Sigmoid colon (tissue), 7 donors: Measurements from ENCODE around the gene SLC25A15. TPM values are rescaled to one million over a fixed set of nuclear protein-coding genes. Genes with fewer than 3 reads are reported as not detected.

ENCODE experiments used
- DNase-seq: peaks from one replicate; pipeline ENCODE4 v3.0.0-alpha.2; 2019
- H3K27ac ChIP-seq, 4 donors: fragments of 200-600 bp; sonication (generic); one replicate each; pipeline ENCODE4 v1.5.1; 2016 to 2019; ENCODE audit warnings: mild to moderate bottlenecking in 1 of 4
- H3K27me3 ChIP-seq, 3 donors: fragments of 200-600 bp; sonication (generic); one replicate each; pipeline ENCODE4 v1.5.1; 2019; ENCODE audit warnings: mild to moderate bottlenecking in 1 of 3
- H3K36me3 ChIP-seq, 4 donors: fragments of 200-600 bp; sonication (generic); one replicate each; pipeline ENCODE4 v1.5.1; 2016 to 2019
- H3K4me1 ChIP-seq, 4 donors: fragments of 200-600 bp; sonication (generic); one replicate each; pipeline ENCODE4 v1.5.1; 2017 to 2019
- H3K4me3 ChIP-seq, 4 donors: fragments of 200-600 bp; sonication (generic); one replicate each; pipeline ENCODE4 v1.5.1; 2017 to 2019; ENCODE audit warnings: mild to moderate bottlenecking in 2 of 4, moderate library complexity in 1 of 4
- H3K9me3 ChIP-seq, 4 donors: fragments of 200-600 bp in 3 of 4; sonication (generic) in 3 of 4; one replicate each; pipeline versions ENCODE4 v1.5.1 to v1.6.1; 2013 to 2019
- EP300 ChIP-seq, 4 donors: sonication (generic); formaldehyde crosslinking; IDR thresholded peaks; one replicate each; pipeline ENCODE4 v1.6.1; 2017; ENCODE audit warnings: antibody characterized with exemption in 4 of 4
- POLR2A ChIP-seq, 2 donors: fragments of 450-650 bp; IDR thresholded peaks; one replicate each; pipeline ENCODE4 v1.6.1; 2016; ENCODE audit warnings: antibody characterized with exemption in 2 of 2, mild to moderate bottlenecking in 2 of 2, moderate library complexity in 2 of 2
- POLR2AphosphoS5 ChIP-seq, 4 donors: sonication (generic); formaldehyde crosslinking; IDR thresholded peaks; one replicate each; pipeline ENCODE4 v1.6.1; 2017; ENCODE audit warnings: antibody characterized with exemption in 4 of 4
- WGBS, 2 donors: extraction: QIAGEN DNeasy Blood & Tissue Kit; methylation state at CpG; one replicate each; pipeline ENCODE4 v1.1.7; 2013; 5-methylcytosine and 5-hydroxymethylcytosine counted together
- intact Hi-C: fragments of 100-400 bp; cut with DNase I; formaldehyde crosslinking; loops from one replicate; pipeline ENCODE4 v1.15.1; 2023
- polyA plus RNA-seq, 3 donors: library from polyadenylated mRNA; stranded (reverse); fragments of 200-250 nt; gene quantifications; one replicate each; pipeline ENCODE4 v1.2.3, GENCODE V29; 2013
- total RNA-seq, 4 donors: library from RNA; depleted of rRNA; stranded (reverse); fragments of >200 nt; gene quantifications; one replicate each; pipeline ENCODE4 v1.1.0, GENCODE V29; 2016
- TF ChIP-seq, protein P1 (sequence below), 4 experiments: fragments of 450-650 bp in 3 of 4; fragments of 200-600 bp in 1 of 4; IDR thresholded peaks; one replicate each; pipeline ENCODE4 v1.5.1; 2016 to 2019; ENCODE audit warnings: antibody characterized with exemption in 4 of 4, mild to moderate bottlenecking in 3 of 4, moderate library complexity in 2 of 4
- donor health status: healthy with polysubstance abuse.
- donor health status: Bipolar disorder and iron deficiency.
- donor health status: healthy.

SLC25A15 gene
- total and polyA plus RNA-seq, 7 donors: 0.55 to 6.5 (median 3.6) TPM

DNA sequence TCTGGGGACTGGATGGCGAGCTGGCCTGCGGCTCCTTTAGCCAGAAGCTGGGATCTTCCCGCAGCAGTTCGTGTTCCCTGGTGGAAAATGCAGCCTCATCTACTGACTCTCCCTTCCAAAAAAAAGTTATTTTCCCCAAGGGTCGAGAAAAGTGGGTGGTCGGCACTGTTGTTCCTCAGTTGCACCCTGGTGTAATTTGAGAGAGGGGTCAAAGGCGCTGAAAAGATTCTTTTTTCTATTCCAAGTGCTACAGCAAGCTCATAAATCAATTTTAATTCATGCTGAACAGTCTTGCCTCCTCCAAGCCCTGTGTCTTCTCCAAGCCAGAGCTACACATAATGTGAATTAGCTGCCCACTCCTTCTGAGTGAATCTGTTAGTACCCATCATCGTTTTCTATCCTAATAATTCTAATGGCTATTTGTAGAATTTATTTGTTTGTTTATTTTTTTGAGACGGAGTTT, 774 bp downstream of the SLC25A15 start:
- intact Hi-C loops: no loop called here
- peaks cover 0 to 12% (median 0%) of the 10 kb centered on the region in 4 donors for H3K36me3 ChIP-seq
- 11 to 31% methylated on average over 9 of the region's 9 CpGs for WGBS, 2 donors

DNA sequence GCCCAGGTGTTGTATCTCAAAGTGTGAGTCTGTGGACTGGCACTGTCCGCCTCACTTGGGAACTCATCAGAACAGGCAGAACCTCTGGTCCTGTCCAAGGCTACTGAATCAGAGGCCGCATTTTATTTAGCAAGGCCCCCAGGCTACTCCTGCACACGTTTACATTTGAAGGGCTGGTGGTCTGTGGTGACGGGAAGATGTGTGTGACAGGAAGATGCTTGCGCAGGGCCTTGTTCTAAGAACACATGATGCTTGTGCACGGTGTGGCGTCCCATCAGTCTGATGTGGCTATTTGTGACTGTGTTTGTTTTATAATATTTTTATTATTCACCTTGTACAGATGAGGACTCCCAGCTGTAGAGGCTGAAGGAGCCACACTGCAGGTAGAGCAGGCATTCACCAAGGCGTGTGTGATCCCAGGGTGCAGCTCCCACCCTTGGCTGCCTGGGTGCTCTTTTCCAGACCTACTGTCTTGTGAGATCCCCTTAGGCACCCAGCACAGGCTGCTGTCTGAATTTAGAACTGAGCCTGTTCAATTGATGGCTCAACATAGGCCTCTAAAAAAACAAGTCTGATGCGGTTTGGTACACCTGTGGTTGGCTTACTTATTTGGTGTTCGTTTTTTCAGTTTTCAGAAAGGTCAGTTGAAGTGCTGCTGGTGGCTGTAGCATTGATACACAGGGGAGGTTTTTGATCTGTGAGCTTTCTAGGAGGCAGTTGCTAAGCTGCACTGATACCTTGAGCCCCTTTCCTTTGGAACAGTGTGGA, 3.1 kb downstream of the SLC25A15 start:
- TF ChIP-seq EP300 (IDR thresholded peaks at IDR 0.05) (no peak), POLR2A (IDR thresholded peaks at IDR 0.05) (no peak)
- TF ChIP-seq, protein P1, sequence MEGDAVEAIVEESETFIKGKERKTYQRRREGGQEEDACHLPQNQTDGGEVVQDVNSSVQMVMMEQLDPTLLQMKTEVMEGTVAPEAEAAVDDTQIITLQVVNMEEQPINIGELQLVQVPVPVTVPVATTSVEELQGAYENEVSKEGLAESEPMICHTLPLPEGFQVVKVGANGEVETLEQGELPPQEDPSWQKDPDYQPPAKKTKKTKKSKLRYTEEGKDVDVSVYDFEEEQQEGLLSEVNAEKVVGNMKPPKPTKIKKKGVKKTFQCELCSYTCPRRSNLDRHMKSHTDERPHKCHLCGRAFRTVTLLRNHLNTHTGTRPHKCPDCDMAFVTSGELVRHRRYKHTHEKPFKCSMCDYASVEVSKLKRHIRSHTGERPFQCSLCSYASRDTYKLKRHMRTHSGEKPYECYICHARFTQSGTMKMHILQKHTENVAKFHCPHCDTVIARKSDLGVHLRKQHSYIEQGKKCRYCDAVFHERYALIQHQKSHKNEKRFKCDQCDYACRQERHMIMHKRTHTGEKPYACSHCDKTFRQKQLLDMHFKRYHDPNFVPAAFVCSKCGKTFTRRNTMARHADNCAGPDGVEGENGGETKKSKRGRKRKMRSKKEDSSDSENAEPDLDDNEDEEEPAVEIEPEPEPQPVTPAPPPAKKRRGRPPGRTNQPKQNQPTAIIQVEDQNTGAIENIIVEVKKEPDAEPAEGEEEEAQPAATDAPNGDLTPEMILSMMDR (IDR thresholded peaks at IDR 0.05): no peak
- H3K9me3 ChIP-seq: no peaks in the 10 kb centered on the region
- 88 to 90% methylated on average over 10 of the region's 10 CpGs for WGBS, 2 donors
- intact Hi-C loops: no loop called here
- no peaks in the 10 kb centered on the region for H3K27me3 ChIP-seq
- peaks cover 0 to 15% (median 0%) of the 10 kb centered on the region in 4 donors for H3K36me3 ChIP-seq
- H3K4me1 ChIP-seq: peaks cover 0 to 9% (median 7%) of the 10 kb centered on the region in 4 donors
- no peak overlapping the region for H3K4me3 ChIP-seq
- H3K27ac ChIP-seq: no peak overlapping the region
- no peak for DNase-seq

More for the DNA sequence above, 774 bp downstream of the SLC25A15 start:
- Histone ChIP-seq H3K4me3 (peak overlapping the region; percentile 46 to 73 (median 70)), H3K27ac (peak overlapping the region; percentile 78 to 83 (median 80)), H3K27me3 (no peaks in the 10 kb centered on the region), H3K4me1 (peaks cover 0 to 9% (median 7%) of the 10 kb centered on the region in 4 donors), H3K9me3 (no peaks in the 10 kb centered on the region)
- TF ChIP-seq, protein P1 (IDR thresholded peaks at IDR 0.05): no peak
- TF ChIP-seq EP300 (IDR thresholded peaks at IDR 0.05): no peak
- TF ChIP-seq POLR2A (IDR thresholded peaks at IDR 0.05): no peak
- TF ChIP-seq POLR2AphosphoS5 (IDR thresholded peaks at IDR 0.05): no peak
- no peak for DNase-seq

DNA sequence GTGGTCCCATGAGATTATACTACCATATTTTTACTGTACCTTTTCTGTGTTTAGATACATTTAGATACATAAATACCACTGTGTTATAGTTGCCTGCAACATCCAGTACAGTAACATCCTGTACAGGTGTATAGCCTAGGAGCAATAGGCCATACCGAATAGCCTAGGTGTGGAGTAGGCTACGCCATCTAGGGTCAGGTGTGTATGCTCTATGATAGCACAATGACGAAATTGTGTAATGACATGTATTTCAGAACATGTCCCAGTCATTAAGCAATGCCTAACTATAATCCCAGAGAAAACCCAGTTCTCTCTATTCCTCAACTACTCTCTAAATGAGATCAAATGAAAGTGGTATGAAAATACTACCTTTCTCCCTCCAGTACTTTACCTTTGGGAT, 3.9 kb downstream of the SLC25A15 start:
- H3K4me3 ChIP-seq: no peak overlapping the region
- WGBS, 2 donors: 85 to 96% methylated on average over 3 of the region's 3 CpGs
- TF ChIP-seq EP300 (IDR thresholded peaks at IDR 0.05): no peak
- no peak for TF ChIP-seq POLR2A (IDR thresholded peaks at IDR 0.05)
- no peak for TF ChIP-seq POLR2AphosphoS5 (IDR thresholded peaks at IDR 0.05)
- TF ChIP-seq, protein P1 (IDR thresholded peaks at IDR 0.05): no peak
- peaks cover 0 to 15% (median 0%) of the 10 kb centered on the region in 4 donors for H3K36me3 ChIP-seq
- DNase-seq: no peak
- H3K9me3 ChIP-seq: no peaks in the 10 kb centered on the region
- intact Hi-C loops: no loop called here
- peaks cover 0 to 9% (median 7%) of the 10 kb centered on the region in 4 donors for H3K4me1 ChIP-seq
- H3K27me3 ChIP-seq: no peaks in the 10 kb centered on the region
- H3K27ac ChIP-seq: no peak overlapping the region

DNA sequence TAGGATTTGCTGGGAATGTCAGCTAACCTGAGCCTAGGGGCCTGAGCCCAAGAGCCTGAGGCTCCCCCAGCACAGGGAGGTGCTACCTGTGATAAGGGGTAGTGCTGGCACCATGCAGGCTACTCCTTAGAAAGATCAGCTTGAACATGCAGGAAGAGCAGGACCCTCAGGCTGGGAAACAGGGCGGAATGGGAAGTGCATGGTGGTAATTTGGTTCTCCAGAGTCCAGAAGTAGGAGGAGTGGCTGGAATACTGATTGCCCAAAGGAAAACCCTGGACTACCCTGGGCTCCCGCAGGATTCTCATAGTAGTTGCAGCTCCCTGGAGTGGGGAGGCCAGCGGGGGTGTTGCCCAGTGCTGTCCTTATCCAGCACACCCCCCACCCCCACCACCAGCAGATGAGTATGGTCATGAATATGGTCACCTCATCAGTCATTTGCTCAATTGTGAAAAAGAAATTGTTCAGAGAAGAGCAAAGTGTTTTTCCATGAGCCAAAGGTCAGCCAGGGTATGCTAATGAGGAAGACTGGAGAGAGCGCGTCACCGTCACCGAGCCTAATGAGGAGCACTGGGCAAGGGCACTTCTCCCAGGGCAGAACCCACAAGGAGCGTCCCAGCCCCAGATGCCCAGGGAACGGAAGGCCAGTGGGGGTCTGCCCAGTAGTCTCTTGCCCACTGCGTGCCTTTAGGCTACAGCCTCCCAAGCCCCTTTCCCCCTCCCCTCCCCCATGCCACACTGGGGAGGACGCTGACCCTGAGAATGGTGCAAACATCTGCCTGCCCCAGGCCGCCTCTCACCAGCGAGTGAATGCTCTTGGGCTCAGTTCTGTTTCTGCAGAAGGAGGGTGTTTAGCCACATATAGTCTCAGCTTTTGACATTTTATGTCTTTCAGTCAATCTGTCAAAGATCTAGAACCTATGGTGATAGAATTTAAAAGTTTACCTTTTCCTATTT, 5.3 kb downstream of the SLC25A15 start:
- H3K4me1 ChIP-seq: peaks cover 0 to 8% (median 6%) of the 10 kb centered on the region in 4 donors
- intact Hi-C loops: no loop called here

More for the DNA sequence above, 5.3 kb downstream of the SLC25A15 start:
- H3K9me3 ChIP-seq: no peaks in the 10 kb centered on the region
- H3K27me3 ChIP-seq: no peaks in the 10 kb centered on the region
- DNase-seq: no peak
- no peak overlapping the region for H3K27ac ChIP-seq
- H3K36me3 ChIP-seq: peaks cover 0 to 27% (median 3%) of the 10 kb centered on the region in 4 donors
- TF ChIP-seq, protein P1 (IDR thresholded peaks at IDR 0.05): no peak
- TF ChIP-seq EP300 (IDR thresholded peaks at IDR 0.05): no peak
- no peak for TF ChIP-seq POLR2A (IDR thresholded peaks at IDR 0.05)
- TF ChIP-seq POLR2AphosphoS5 (IDR thresholded peaks at IDR 0.05): no peak
- H3K4me3 ChIP-seq: no peak overlapping the region
- 94 to 96% methylated on average over 13 of the region's 13 CpGs for WGBS, 2 donors
